ENCODE data around the gene UNC79. TPM values are rescaled to one million over a fixed set of nuclear protein-coding genes. Genes with fewer than 3 reads are reported as not detected.

Gene UNC79
- total RNA-seq, 4 donors from 2014 or later, result 0.08 to 0.29 (median 0.12) TPM

- Histone ChIP-seq H3K4me1 (no peaks in the 10 kb centered on the region), H3K4me3 (replicated peaks in 1 of 3) (no peak overlapping the region), H3K27ac (no peak overlapping the region), H3K9me3 (no peaks in the 10 kb centered on the region), H3K36me3 (no peaks in the 10 kb centered on the region), H3K27me3 (no peaks in the 10 kb centered on the region)
- TF ChIP-seq POLR2A (IDR thresholded peaks at IDR 0.05) (no peak), CTCF (IDR thresholded peaks at IDR 0.05) (no peak)
- DNase-seq, result no peak
- intact Hi-C loops (cut with DNase I), result no loop called here
- 89 to 95% methylated on average over 8 of the region's 8 CpGs for WGBS, 2 donors
Measured at GRCh38 chr14:93742761-93743160, 312.0 kb downstream of the UNC79 start.

- Histone ChIP-seq H3K36me3 (no peaks in the 10 kb centered on the region), H3K27me3 (no peaks in the 10 kb centered on the region), H3K27ac (no peak overlapping the region), H3K4me3 (replicated peaks in 1 of 3) (no peak overlapping the region), H3K9me3 (no peaks in the 10 kb centered on the region), H3K4me1 (no peaks in the 10 kb centered on the region)
- 84 to 90% methylated on average over 21 to 26 of the region's 26 CpGs for WGBS, 2 donors
- intact Hi-C loops (cut with DNase I), result no loop called here
- DNase-seq, result no peak
- TF ChIP-seq POLR2A (IDR thresholded peaks at IDR 0.05) (no peak), CTCF (IDR thresholded peaks at IDR 0.05) (no peak)
Measured at GRCh38 chr14:93743270-93744060, 312.7 kb downstream of the UNC79 start.

GRCh38 chr14:93744176-93744575, 313.4 kb downstream of the UNC79 start:
- no peak for TF ChIP-seq CTCF (IDR thresholded peaks at IDR 0.05)
- no peak for TF ChIP-seq POLR2A (IDR thresholded peaks at IDR 0.05)
- Histone ChIP-seq H3K27me3 (no peaks in the 10 kb centered on the region), H3K27ac (no peak overlapping the region), H3K36me3 (no peaks in the 10 kb centered on the region), H3K4me1 (no peaks in the 10 kb centered on the region), H3K4me3 (replicated peaks in 1 of 3) (no peak overlapping the region), H3K9me3 (no peaks in the 10 kb centered on the region)
- WGBS, 2 donors, result 91 to 96% methylated on average over 10 to 11 of the region's 14 CpGs
- DNase-seq, result no peak
- intact Hi-C loops (cut with DNase I), result no loop called here

GRCh38 chr14:93744876-93745275, 314.1 kb downstream of the UNC79 start:
- H3K9me3 ChIP-seq, result no peaks in the 10 kb centered on the region
- no peak overlapping the region for H3K27ac ChIP-seq
- WGBS, 2 donors, result 58% methylated on average over 5 of the region's 8 CpGs; no CpG with 5 or more reads in 1 of the 2 donors
- H3K4me3 ChIP-seq (replicated peaks in 1 of 3), result no peak overlapping the region
- H3K36me3 ChIP-seq, result no peaks in the 10 kb centered on the region
- DNase-seq, result no peak
- TF ChIP-seq CTCF (IDR thresholded peaks at IDR 0.05), result no peak
- TF ChIP-seq POLR2A (IDR thresholded peaks at IDR 0.05), result no peak
- intact Hi-C loops (cut with DNase I), result no loop called here
- H3K4me1 ChIP-seq, result no peaks in the 10 kb centered on the region
- no peaks in the 10 kb centered on the region for H3K27me3 ChIP-seq

- WGBS, 2 donors, result 86% methylated on average over 13 of the region's 13 CpGs
- Histone ChIP-seq H3K4me3 (replicated peaks in 1 of 3) (no peak overlapping the region), H3K27ac (no peak overlapping the region), H3K36me3 (no peaks in the 10 kb centered on the region), H3K4me1 (no peaks in the 10 kb centered on the region), H3K27me3 (no peaks in the 10 kb centered on the region), H3K9me3 (no peaks in the 10 kb centered on the region)
- DNase-seq, result no peak
- intact Hi-C loops (cut with DNase I), result no loop called here
- no peak for TF ChIP-seq POLR2A (IDR thresholded peaks at IDR 0.05)
- TF ChIP-seq CTCF (IDR thresholded peaks at IDR 0.05), result no peak
Measured at GRCh38 chr14:93745603-93746273, 315.0 kb downstream of the UNC79 start.

All from thyroid gland (tissue), 4 donors.